GM12892 (cell line): ENCODE data around the gene LZTS3.
A peak's percentile ranks its signal among the peaks of the same experiment; 100 is the strongest.

Source experiments
- DNase-seq: peaks from one replicate; pipeline ENCODE4 v3.0.0; 2011; ENCODE audit not compliant: insufficient read length
- FAIRE-seq: peaks from 2 replicates; lab custom pipeline; 2011; peaks lifted over from hg19 to GRCh38; lab: Jason Lieb, UNC
- POLR2A ChIP-seq: IDR thresholded peaks from 2 replicates; pipeline ENCODE4 v1.6.1; 2011; ENCODE audit warnings: low read depth, low read length, control low read depth
- POLR2AphosphoS5 ChIP-seq: IDR thresholded peaks from 2 replicates; pipeline ENCODE4 v1.6.1; 2011; ENCODE audit warnings: low read depth, low read length, control low read depth
- TAF1 ChIP-seq: IDR thresholded peaks from 2 replicates; pipeline ENCODE4 v1.6.1; 2011; ENCODE audit warnings: low read depth, mild to moderate bottlenecking, control low read depth, low read length, borderline replicate concordance

The LZTS3 gene

GRCh38 chr20:3203315-3204123, 30.2 kb upstream of the LZTS3 start:
- no peak for DNase-seq
- no peak for TF ChIP-seq POLR2AphosphoS5
- peak; percentile 57 for FAIRE-seq

- no peak for FAIRE-seq
- TF ChIP-seq POLR2A (no peak), POLR2AphosphoS5 (no peak), TAF1 (no peak)
- no peak for DNase-seq
Observed at GRCh38 chr20:3202965-3203314, 29.6 kb upstream of the LZTS3 start.

GRCh38 chr20:3199976-3200755, 26.8 kb upstream of the LZTS3 start:
- TF ChIP-seq TAF1: no peak
- TF ChIP-seq POLR2A: no peak
- no peak for TF ChIP-seq POLR2AphosphoS5
- DNase-seq (no peak), FAIRE-seq (no peak)

- TF ChIP-seq POLR2A: no peak
- TF ChIP-seq TAF1: no peak
- TF ChIP-seq POLR2AphosphoS5: no peak
- DNase-seq: no peak
- no peak for FAIRE-seq
Observed at GRCh38 chr20:3199206-3199605, 25.9 kb upstream of the LZTS3 start.

GRCh38 chr20:3195590-3196237, 22.4 kb upstream of the LZTS3 start:
- no peak for TF ChIP-seq POLR2AphosphoS5
- no peak for TF ChIP-seq POLR2A
- no peak for TF ChIP-seq TAF1
- FAIRE-seq: no peak
- no peak for DNase-seq

GRCh38 chr20:3194617-3195280, 21.4 kb upstream of the LZTS3 start:
- no peak for DNase-seq
- FAIRE-seq: no peak
- TF ChIP-seq POLR2A (no peak), POLR2AphosphoS5 (no peak), TAF1 (no peak)

- FAIRE-seq (no peak), DNase-seq (no peak)
- no peak for TF ChIP-seq TAF1
- TF ChIP-seq POLR2AphosphoS5: no peak
- TF ChIP-seq POLR2A: no peak
Observed at GRCh38 chr20:3193806-3194616, 20.7 kb upstream of the LZTS3 start.

GRCh38 chr20:3192226-3193015, 19.1 kb upstream of the LZTS3 start:
- DNase-seq (no peak), FAIRE-seq (no peak)
- TF ChIP-seq POLR2AphosphoS5 (no peak), TAF1 (no peak), POLR2A (no peak; the same call in 1 of the 2 replicates)

- TF ChIP-seq POLR2A: no peak
- TF ChIP-seq POLR2AphosphoS5: no peak
- no peak for TF ChIP-seq TAF1
- no peak for FAIRE-seq
Observed at GRCh38 chr20:3190681-3191111, 17.3 kb upstream of the LZTS3 start.

More at GRCh38 chr20:3190681-3191111, 17.3 kb upstream of the LZTS3 start:
- peak; percentile 5 for DNase-seq
